ENCODE results near the gene SCYGR8. TPM values are rescaled to one million over a fixed set of nuclear protein-coding genes. Genes with fewer than 3 reads are reported as not detected.

SCYGR8 gene
- total RNA-seq, 1 experiment from 2014 or later = not detected

DNA sequence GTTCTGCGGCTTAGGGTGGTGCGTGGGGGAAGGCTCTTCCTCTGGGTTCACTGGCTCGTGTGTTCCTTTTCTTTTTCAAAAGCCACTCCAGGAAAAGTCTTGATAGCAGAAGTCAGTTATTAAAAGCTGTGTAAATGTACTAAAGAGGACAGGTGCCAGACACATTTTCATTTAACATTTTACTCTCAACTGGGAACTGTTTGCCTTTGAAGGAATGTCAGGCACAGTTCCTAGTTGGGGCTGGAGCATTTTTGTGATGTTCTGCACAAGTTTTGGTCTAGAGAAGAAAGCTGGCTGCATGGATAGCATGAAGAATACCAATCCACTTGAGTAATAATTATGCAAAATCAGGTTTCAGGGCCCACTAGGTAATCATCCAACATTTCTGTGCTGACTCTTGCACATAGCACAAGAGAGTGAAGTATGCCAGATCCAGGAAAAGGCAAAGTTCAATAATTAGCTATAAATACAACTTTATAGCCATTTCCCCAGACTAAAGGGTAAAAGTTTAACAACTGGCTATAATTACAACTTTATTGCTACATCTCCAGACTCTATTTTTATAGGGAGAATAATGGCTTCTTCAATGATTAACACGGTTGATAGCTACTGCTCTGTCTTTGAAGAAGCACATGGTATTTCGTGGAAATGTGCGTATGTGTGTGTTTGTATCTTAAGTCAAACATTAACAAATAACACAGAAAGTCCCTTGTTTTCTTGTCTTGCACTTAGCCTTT, 16.2 kb downstream of the SCYGR8 start:
- intact Hi-C loops (cut with micrococcal nuclease) = loop anchor here (10.0 kb wide), 1 partner anchor 517 kb away; no protein-coding TSS in a partner anchor
- H3K36me3 ChIP-seq (ENCODE audit: control insufficient read depth in 1 of 2, insufficient read depth in 2 of 2, low read length in 2 of 2) = no peaks in the 10 kb centered on the region

More for the DNA sequence above, 16.2 kb downstream of the SCYGR8 start:
- no peak for DNase-seq (ENCODE audit: low read depth, low spot score)
- ChIA-PET POLR2A (no interaction called here), CTCF (interaction anchor here (0.7 to 1.0 kb wide), 3 partner anchors 101 to 355 kb away, joined by 3 read pairs; no protein-coding TSS in a partner anchor), RAD21 (ENCODE audit: low non-redundant PET in 1 of 2, low total read pairs in 2 of 2, uncharacterized antibody in 2 of 2, unreplicated experiment in 2 of 2) (no interaction called here)
- no peaks in the 10 kb centered on the region for H3K27me3 ChIP-seq (ENCODE audit: insufficient read depth, low read length)
- H4K20me1 ChIP-seq (ENCODE audit: insufficient read depth) = no peaks in the 10 kb centered on the region
- H3K4me3 ChIP-seq (replicated peaks in 1 of 2; ENCODE audit: low read depth in 1 of 2, low read length in 2 of 2) = no peak overlapping the region
- no TSS peak for BruUV-seq (replicated peaks)
- H3K4me2 ChIP-seq (ENCODE audit: low read length) = no peak overlapping the region
- H3K9ac ChIP-seq (ENCODE audit: low read length) = no peak overlapping the region
- H3K79me2 ChIP-seq (ENCODE audit: insufficient read depth, low read length) = no peaks in the 10 kb centered on the region
- H3K4me1 ChIP-seq (ENCODE audit: control insufficient read depth in 1 of 2, insufficient read depth in 2 of 2, low read length in 2 of 2) = peaks cover 0 to 6% of the 10 kb centered on the region in 2 experiments; a peak in 1 of 4 replicates
- H3K9me3 ChIP-seq (ENCODE audit: control insufficient read depth in 1 of 2, insufficient read depth in 1 of 2, low read depth in 1 of 2, low read length in 2 of 2) = no peaks in the 10 kb centered on the region
- H3K27ac ChIP-seq (ENCODE audit: low read depth, low read length) = no peak overlapping the region
- ATAC-seq = no peak
- no peaks in the 10 kb centered on the region for H3K9me2 ChIP-seq (ENCODE audit: insufficient read depth)
- no peak for TF ChIP-seq RAD21 (IDR thresholded peaks at IDR 0.05; ENCODE audit: low read depth)
- TF ChIP-seq POLR2A (IDR thresholded peaks at IDR 0.05; ENCODE audit: borderline replicate concordance, extremely low read depth, insufficient read depth, insufficient read length) = no peak
- TF ChIP-seq, protein P1, sequence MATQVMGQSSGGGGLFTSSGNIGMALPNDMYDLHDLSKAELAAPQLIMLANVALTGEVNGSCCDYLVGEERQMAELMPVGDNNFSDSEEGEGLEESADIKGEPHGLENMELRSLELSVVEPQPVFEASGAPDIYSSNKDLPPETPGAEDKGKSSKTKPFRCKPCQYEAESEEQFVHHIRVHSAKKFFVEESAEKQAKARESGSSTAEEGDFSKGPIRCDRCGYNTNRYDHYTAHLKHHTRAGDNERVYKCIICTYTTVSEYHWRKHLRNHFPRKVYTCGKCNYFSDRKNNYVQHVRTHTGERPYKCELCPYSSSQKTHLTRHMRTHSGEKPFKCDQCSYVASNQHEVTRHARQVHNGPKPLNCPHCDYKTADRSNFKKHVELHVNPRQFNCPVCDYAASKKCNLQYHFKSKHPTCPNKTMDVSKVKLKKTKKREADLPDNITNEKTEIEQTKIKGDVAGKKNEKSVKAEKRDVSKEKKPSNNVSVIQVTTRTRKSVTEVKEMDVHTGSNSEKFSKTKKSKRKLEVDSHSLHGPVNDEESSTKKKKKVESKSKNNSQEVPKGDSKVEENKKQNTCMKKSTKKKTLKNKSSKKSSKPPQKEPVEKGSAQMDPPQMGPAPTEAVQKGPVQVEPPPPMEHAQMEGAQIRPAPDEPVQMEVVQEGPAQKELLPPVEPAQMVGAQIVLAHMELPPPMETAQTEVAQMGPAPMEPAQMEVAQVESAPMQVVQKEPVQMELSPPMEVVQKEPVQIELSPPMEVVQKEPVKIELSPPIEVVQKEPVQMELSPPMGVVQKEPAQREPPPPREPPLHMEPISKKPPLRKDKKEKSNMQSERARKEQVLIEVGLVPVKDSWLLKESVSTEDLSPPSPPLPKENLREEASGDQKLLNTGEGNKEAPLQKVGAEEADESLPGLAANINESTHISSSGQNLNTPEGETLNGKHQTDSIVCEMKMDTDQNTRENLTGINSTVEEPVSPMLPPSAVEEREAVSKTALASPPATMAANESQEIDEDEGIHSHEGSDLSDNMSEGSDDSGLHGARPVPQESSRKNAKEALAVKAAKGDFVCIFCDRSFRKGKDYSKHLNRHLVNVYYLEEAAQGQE (IDR thresholded peaks at IDR 0.05; ENCODE audit: low read depth) = no peak
- TF ChIP-seq, protein P2, sequence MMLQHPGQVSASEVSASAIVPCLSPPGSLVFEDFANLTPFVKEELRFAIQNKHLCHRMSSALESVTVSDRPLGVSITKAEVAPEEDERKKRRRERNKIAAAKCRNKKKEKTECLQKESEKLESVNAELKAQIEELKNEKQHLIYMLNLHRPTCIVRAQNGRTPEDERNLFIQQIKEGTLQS (IDR thresholded peaks at IDR 0.05) = no peak
- TF ChIP-seq ZFX (IDR thresholded peaks at IDR 0.05) = no peak
- no peak for TF ChIP-seq EGR1 (IDR thresholded peaks at IDR 0.05; ENCODE audit: low read depth)
- no peak for TF ChIP-seq CEBPB (IDR thresholded peaks at IDR 0.05; ENCODE audit: low read depth)
- no peak for TF ChIP-seq SRF (IDR thresholded peaks at IDR 0.05; ENCODE audit: low read depth)
- TF ChIP-seq EZH2phosphoT487 (IDR thresholded peaks at IDR 0.05; ENCODE audit: borderline replicate concordance) = no peak
- TF ChIP-seq, protein P3, sequence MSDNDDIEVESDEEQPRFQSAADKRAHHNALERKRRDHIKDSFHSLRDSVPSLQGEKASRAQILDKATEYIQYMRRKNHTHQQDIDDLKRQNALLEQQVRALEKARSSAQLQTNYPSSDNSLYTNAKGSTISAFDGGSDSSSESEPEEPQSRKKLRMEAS (IDR thresholded peaks at IDR 0.05) = no peak
- TF ChIP-seq, protein P4, sequence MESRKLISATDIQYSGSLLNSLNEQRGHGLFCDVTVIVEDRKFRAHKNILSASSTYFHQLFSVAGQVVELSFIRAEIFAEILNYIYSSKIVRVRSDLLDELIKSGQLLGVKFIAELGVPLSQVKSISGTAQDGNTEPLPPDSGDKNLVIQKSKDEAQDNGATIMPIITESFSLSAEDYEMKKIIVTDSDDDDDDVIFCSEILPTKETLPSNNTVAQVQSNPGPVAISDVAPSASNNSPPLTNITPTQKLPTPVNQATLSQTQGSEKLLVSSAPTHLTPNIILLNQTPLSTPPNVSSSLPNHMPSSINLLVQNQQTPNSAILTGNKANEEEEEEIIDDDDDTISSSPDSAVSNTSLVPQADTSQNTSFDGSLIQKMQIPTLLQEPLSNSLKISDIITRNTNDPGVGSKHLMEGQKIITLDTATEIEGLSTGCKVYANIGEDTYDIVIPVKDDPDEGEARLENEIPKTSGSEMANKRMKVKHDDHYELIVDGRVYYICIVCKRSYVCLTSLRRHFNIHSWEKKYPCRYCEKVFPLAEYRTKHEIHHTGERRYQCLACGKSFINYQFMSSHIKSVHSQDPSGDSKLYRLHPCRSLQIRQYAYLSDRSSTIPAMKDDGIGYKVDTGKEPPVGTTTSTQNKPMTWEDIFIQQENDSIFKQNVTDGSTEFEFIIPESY (IDR thresholded peaks at IDR 0.05; ENCODE audit: extremely low read depth, insufficient replicate concordance, low read length) = no peak
- TF ChIP-seq, protein P5, sequence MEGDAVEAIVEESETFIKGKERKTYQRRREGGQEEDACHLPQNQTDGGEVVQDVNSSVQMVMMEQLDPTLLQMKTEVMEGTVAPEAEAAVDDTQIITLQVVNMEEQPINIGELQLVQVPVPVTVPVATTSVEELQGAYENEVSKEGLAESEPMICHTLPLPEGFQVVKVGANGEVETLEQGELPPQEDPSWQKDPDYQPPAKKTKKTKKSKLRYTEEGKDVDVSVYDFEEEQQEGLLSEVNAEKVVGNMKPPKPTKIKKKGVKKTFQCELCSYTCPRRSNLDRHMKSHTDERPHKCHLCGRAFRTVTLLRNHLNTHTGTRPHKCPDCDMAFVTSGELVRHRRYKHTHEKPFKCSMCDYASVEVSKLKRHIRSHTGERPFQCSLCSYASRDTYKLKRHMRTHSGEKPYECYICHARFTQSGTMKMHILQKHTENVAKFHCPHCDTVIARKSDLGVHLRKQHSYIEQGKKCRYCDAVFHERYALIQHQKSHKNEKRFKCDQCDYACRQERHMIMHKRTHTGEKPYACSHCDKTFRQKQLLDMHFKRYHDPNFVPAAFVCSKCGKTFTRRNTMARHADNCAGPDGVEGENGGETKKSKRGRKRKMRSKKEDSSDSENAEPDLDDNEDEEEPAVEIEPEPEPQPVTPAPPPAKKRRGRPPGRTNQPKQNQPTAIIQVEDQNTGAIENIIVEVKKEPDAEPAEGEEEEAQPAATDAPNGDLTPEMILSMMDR (IDR thresholded peaks at IDR 0.05 in 2 of 3, conservative IDR thresholded peaks at IDR 0.05 in 1 of 3; ENCODE audit: borderline replicate concordance in 1 of 3, insufficient read depth in 1 of 3, low read depth in 2 of 3, low read length in 2 of 3) = no peak
- H2AFZ ChIP-seq (ENCODE audit: low read depth, low read length, poor library complexity, severe bottlenecking) = no peak overlapping the region

All from HCT116 (cell line).